Transverse colon (tissue), 4 donors: ENCODE results near the gene GHITM. TPM values are rescaled to one million over a fixed set of nuclear protein-coding genes. Genes with fewer than 3 reads are reported as not detected.
A peak's percentile ranks its signal among the peaks of the same experiment; 100 is the strongest.

Source experiments
- DNase-seq: peaks from one replicate; pipeline ENCODE4 v3.0.0-alpha.2; 2019
- H3K27ac ChIP-seq, 4 donors: fragments of 200-600 bp; sonication (generic); 2 replicates each; pipeline ENCODE4 v1.5.1; 2016 to 2018; ENCODE audit warnings: inconsistent platforms in 4 of 4
- H3K27me3 ChIP-seq: fragments of 200-600 bp; sonication (generic); 2 replicates; pipeline ENCODE4 v1.5.1; 2017; ENCODE audit warnings: inconsistent platforms
- H3K36me3 ChIP-seq, 4 donors: fragments of 200-600 bp; sonication (generic); 2 replicates each; pipeline ENCODE4 v1.5.1; 2017 to 2019; ENCODE audit warnings: inconsistent platforms in 4 of 4
- H3K4me1 ChIP-seq, 4 donors: fragments of 200-600 bp; sonication (generic); 2 replicates each; pipeline ENCODE4 v1.5.1; 2017 to 2020; ENCODE audit warnings: inconsistent platforms in 4 of 4
- H3K4me3 ChIP-seq, 4 donors: fragments of 200-600 bp; sonication (generic); 1 replicate in 1 of 4; 2 replicates in 3 of 4; pipeline versions ENCODE4 v1.5.1 to v1.6.1; 2017 to 2019; ENCODE audit warnings: inconsistent platforms in 4 of 4
- H3K9me3 ChIP-seq, 2 donors: fragments of 200-600 bp; sonication (generic); 2 replicates each; pipeline ENCODE4 v1.5.1; 2017 to 2019; ENCODE audit warnings: inconsistent platforms in 2 of 2
- EP300 ChIP-seq: sonication (generic); formaldehyde crosslinking; IDR thresholded peaks from one replicate; pipeline ENCODE4 v1.6.1; 2017; ENCODE audit warnings: antibody characterized with exemption, low read depth
- POLR2A ChIP-seq: fragments of 450-650 bp; IDR thresholded peaks from one replicate; pipeline ENCODE4 v1.6.1; 2016; ENCODE audit warnings: antibody characterized with exemption, mild to moderate bottlenecking, moderate library complexity
- POLR2AphosphoS5 ChIP-seq, 3 donors: sonication (generic); formaldehyde crosslinking; IDR thresholded peaks; one replicate each; pipeline ENCODE4 v1.6.1; 2016; ENCODE audit warnings: antibody characterized with exemption in 3 of 3
- WGBS, 2 donors: methylation state at CpG; one replicate each; pipeline ENCODE4 v1.1.5; 2018; ENCODE audit warnings: low coverage in 1 of 2; 5-methylcytosine and 5-hydroxymethylcytosine counted together
- in situ Hi-C, 4 donors: fragments of 200-750 bp; cut with MboI; loops; one replicate each; pipeline versions ENCODE4 v1.15.0 to v1.15.1; 2017; ENCODE audit warnings: low sequenced_read_pairs in 3 of 4, low pct_ligation_motif_present in 1 of 4, low pct_unique_long_range_greater_than_20kb in 1 of 4
- intact Hi-C: fragments of 100-400 bp; cut with DNase I; formaldehyde crosslinking; loops from one replicate; pipeline ENCODE4 v1.15.1; 2023; ENCODE audit warnings: low total_unique reads
- total RNA-seq, 4 donors: library from RNA; depleted of rRNA; stranded (reverse); fragments of >200 nt; gene quantifications; one replicate each; pipeline ENCODE4 v1.1.0, GENCODE V29; 2016
- TF ChIP-seq, protein P1 (sequence below), 5 experiments: fragments of 200-600 bp in 3 of 5; fragments of 450-650 bp in 2 of 5; sonication (generic) in 3 of 5; IDR thresholded peaks; 1 replicate in 2 of 5; 2 replicates in 3 of 5; pipeline ENCODE4 v1.5.1; 2016 to 2017; ENCODE audit warnings: antibody characterized with exemption in 5 of 5, inconsistent platforms in 3 of 5, mild to moderate bottlenecking in 2 of 5, moderate library complexity in 1 of 5

The GHITM gene
- total RNA-seq, 4 donors from 2014 or later: 134 to 351 (median 225) TPM

DNA sequence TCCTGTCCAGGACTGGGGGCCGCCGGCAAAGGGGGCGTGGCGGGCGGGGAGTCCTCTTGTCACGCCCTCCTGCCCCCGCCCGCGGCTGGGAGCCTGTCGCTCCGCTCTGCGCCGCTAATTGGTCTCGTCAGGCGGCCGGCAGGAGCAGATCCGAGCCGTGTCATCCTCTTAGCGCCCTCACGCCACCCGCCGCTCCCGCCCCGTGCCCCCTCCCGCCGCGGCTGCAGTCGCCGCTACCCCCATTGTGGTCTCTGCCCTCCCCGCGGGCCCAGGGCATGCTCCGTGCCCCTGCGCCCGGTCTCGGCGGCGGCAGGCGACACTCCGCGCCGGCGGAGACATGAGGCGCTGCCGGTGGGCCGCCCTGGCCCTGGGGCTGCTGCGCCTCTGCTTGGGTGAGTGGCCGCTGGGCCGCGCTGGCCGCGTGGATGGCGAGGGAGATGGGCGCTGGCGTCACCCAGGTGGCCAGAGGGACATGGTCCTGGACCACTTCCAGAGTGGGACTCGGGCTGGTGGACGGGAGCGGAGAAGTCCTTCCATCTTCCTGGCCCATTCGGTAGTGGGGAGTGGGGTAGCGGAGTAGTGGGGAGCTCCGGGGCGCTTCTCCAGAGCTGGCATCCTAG lies 55.2 kb downstream of the GHITM start, which contains the start of gene CDHR1:
Gene CDHR1, plus strand, starts transcription at position 114 of the 620 bp plus-strand sequence. Its CDS starts 224 bp downstream, at position 338.
- peak; percentile 56 for TF ChIP-seq POLR2A
- peak in 2 of 3 donors; percentile 56 to 57 for TF ChIP-seq POLR2AphosphoS5 (IDR thresholded peaks at IDR 0.05)
- no peak for TF ChIP-seq EP300
- TF ChIP-seq, protein P1, sequence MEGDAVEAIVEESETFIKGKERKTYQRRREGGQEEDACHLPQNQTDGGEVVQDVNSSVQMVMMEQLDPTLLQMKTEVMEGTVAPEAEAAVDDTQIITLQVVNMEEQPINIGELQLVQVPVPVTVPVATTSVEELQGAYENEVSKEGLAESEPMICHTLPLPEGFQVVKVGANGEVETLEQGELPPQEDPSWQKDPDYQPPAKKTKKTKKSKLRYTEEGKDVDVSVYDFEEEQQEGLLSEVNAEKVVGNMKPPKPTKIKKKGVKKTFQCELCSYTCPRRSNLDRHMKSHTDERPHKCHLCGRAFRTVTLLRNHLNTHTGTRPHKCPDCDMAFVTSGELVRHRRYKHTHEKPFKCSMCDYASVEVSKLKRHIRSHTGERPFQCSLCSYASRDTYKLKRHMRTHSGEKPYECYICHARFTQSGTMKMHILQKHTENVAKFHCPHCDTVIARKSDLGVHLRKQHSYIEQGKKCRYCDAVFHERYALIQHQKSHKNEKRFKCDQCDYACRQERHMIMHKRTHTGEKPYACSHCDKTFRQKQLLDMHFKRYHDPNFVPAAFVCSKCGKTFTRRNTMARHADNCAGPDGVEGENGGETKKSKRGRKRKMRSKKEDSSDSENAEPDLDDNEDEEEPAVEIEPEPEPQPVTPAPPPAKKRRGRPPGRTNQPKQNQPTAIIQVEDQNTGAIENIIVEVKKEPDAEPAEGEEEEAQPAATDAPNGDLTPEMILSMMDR (IDR thresholded peaks at IDR 0.05): no peak
- peaks cover 11 to 49% (median 48%) of the 10 kb centered on the region in 4 donors for H3K4me1 ChIP-seq
- H3K36me3 ChIP-seq: no peaks in the 10 kb centered on the region
- 3% methylated on average over 18 of the region's 61 CpGs; no CpG with 5 or more reads in 1 of the 2 donors for WGBS, 2 donors
- no peaks in the 10 kb centered on the region for H3K9me3 ChIP-seq
- H3K27ac ChIP-seq: peak within 1 kb of the TSS; percentile 84 to 88 (median 86)
- DNase-seq: peak; percentile 72
- peaks cover 26% of the 10 kb centered on the region for H3K27me3 ChIP-seq
- intact Hi-C loops: no loop called here
- H3K4me3 ChIP-seq: peak within 1 kb of the TSS; percentile 38 to 66 (median 58)
- in situ Hi-C loops: no loop called here

- peak; percentile 19 for DNase-seq
- Histone ChIP-seq H3K4me1 (peaks cover 11 to 56% (median 48%) of the 10 kb centered on the region in 4 donors), H3K36me3 (no peaks in the 10 kb centered on the region), H3K27me3 (peaks cover 26% of the 10 kb centered on the region), H3K9me3 (no peaks in the 10 kb centered on the region), H3K27ac (peak overlapping the region; percentile 84 to 88 (median 86)), H3K4me3 (peak overlapping the region; percentile 38 to 66 (median 58))
- no peak for TF ChIP-seq POLR2AphosphoS5 (IDR thresholded peaks at IDR 0.05)
- no peak for TF ChIP-seq EP300
- TF ChIP-seq, protein P1 (IDR thresholded peaks at IDR 0.05): no peak
- WGBS, 2 donors: 26% methylated on average over 36 of the region's 43 CpGs; no CpG with 5 or more reads in 1 of the 2 donors
- intact Hi-C loops: no loop called here
- in situ Hi-C loops: no loop called here
These were observed 55.9 kb downstream of the GHITM start for GRCh38 chr10:84195044-84195830.

GRCh38 chr10:84196083-84196482 lies 56.8 kb downstream of the GHITM start:
- Histone ChIP-seq H3K36me3 (no peaks in the 10 kb centered on the region), H3K4me3 (peak overlapping the region in 1 of 4 donors; percentile 61), H3K27ac (peak overlapping the region; percentile 84 to 88 (median 86)), H3K9me3 (no peaks in the 10 kb centered on the region), H3K4me1 (peaks cover 13 to 65% (median 51%) of the 10 kb centered on the region in 4 donors), H3K27me3 (peaks cover 26% of the 10 kb centered on the region)
- peak; percentile 76 for DNase-seq
- in situ Hi-C loops: no loop called here
- peak; percentile 39 to 69 (median 62) for TF ChIP-seq POLR2AphosphoS5 (IDR thresholded peaks at IDR 0.05)
- TF ChIP-seq EP300: no peak
- TF ChIP-seq, protein P1 (IDR thresholded peaks at IDR 0.05): peak in 2 of 5 experiments; percentile 44 to 49
- TF ChIP-seq POLR2A: peak; percentile 71
- 10 to 21% methylated on average over 3 to 4 of the region's 4 CpGs for WGBS, 2 donors
- intact Hi-C loops: no loop called here

GRCh38 chr10:84196941-84197340 lies 57.6 kb downstream of the GHITM start:
- peaks cover 26% of the 10 kb centered on the region for H3K27me3 ChIP-seq
- no peaks in the 10 kb centered on the region for H3K9me3 ChIP-seq
- 45% methylated on average over 5 of the region's 5 CpGs; no CpG with 5 or more reads in 1 of the 2 donors for WGBS, 2 donors
- H3K36me3 ChIP-seq: no peaks in the 10 kb centered on the region
- intact Hi-C loops (no loop called here), in situ Hi-C loops (no loop called here)
- H3K4me1 ChIP-seq: peaks cover 13 to 73% (median 59%) of the 10 kb centered on the region in 4 donors
- peak overlapping the region; percentile 84 to 88 (median 86) for H3K27ac ChIP-seq
- no peak for TF ChIP-seq EP300
- peak in 1 of 3 donors; percentile 21 for TF ChIP-seq POLR2AphosphoS5 (IDR thresholded peaks at IDR 0.05)
- no peak overlapping the region for H3K4me3 ChIP-seq
- DNase-seq: peak; percentile 23
